IPS DF 6.9 (cell line): Measurements from ENCODE around the gene HIVEP1.

ENCODE experiments used
- DNase-seq: peaks from one replicate; pipeline ENCODE4 v3.0.0-alpha.2; 2013; ENCODE audit warnings: low read depth, low spot score
- H3K27ac ChIP-seq: one replicate; pipeline ENCODE4 v1.5.1; 2013; ENCODE audit warnings: low read length, control low read depth
- H3K27me3 ChIP-seq: 2 replicates; pipeline ENCODE4 v1.6.1; 2013; ENCODE audit warnings: mild to moderate bottlenecking, low read length; ENCODE audit not compliant: control insufficient read depth, insufficient read depth
- H3K36me3 ChIP-seq: 2 replicates; pipeline ENCODE4 v1.6.1; 2013; ENCODE audit warnings: low read length; ENCODE audit not compliant: control insufficient read depth, insufficient read depth
- H3K4me1 ChIP-seq: 2 replicates; pipeline ENCODE4 v1.6.1; 2013; ENCODE audit warnings: low read length; ENCODE audit not compliant: control insufficient read depth, insufficient read depth
- H3K4me3 ChIP-seq: 2 replicates; pipeline ENCODE4 v1.5.1; 2013; ENCODE audit warnings: mild to moderate bottlenecking, low read length
- H3K9me3 ChIP-seq: 2 replicates; pipeline ENCODE4 v1.6.1; 2013; ENCODE audit warnings: low read length, inconsistent platforms; ENCODE audit not compliant: control insufficient read depth, insufficient read depth
- WGBS: extraction: QIAGEN DNeasy Blood & Tissue Kit; methylation state at CpG from one replicate; pipeline ENCODE4 v1.1.7; 2013; ENCODE audit warnings: mixed read lengths, missing lambda C conversion rate; ENCODE audit not compliant: insufficient read length, insufficient coverage; 5-methylcytosine and 5-hydroxymethylcytosine counted together

The HIVEP1 gene

GRCh38 chr6:12029979-12030737 is 18.0 kb downstream of the HIVEP1 start:
- Histone ChIP-seq H3K36me3 (no peaks in the 10 kb centered on the region), H3K4me1 (no peaks in the 10 kb centered on the region), H3K27me3 (no peaks in the 10 kb centered on the region), H3K4me3 (no peak overlapping the region), H3K9me3 (no peaks in the 10 kb centered on the region), H3K27ac (no peak overlapping the region)
- DNase-seq = no peak
- WGBS = no CpG with 5 or more reads among the region's 4 CpGs

GRCh38 chr6:12030993-12031550 is 19.0 kb downstream of the HIVEP1 start:
- H3K4me1 ChIP-seq = no peaks in the 10 kb centered on the region
- H3K9me3 ChIP-seq = no peaks in the 10 kb centered on the region
- H3K36me3 ChIP-seq = no peaks in the 10 kb centered on the region
- DNase-seq = no peak
- WGBS = no CpG with 5 or more reads among the region's 2 CpGs
- no peak overlapping the region for H3K4me3 ChIP-seq
- no peak overlapping the region for H3K27ac ChIP-seq
- no peaks in the 10 kb centered on the region for H3K27me3 ChIP-seq

GRCh38 chr6:12032783-12033573 is 20.9 kb downstream of the HIVEP1 start:
- no peaks in the 10 kb centered on the region for H3K36me3 ChIP-seq
- no peak overlapping the region for H3K4me3 ChIP-seq
- no peak for DNase-seq
- no peaks in the 10 kb centered on the region for H3K27me3 ChIP-seq
- H3K9me3 ChIP-seq = no peaks in the 10 kb centered on the region
- H3K27ac ChIP-seq = no peak overlapping the region
- no CpG with 5 or more reads among the region's 8 CpGs for WGBS
- no peaks in the 10 kb centered on the region for H3K4me1 ChIP-seq

- Histone ChIP-seq H3K36me3 (no peaks in the 10 kb centered on the region), H3K4me3 (no peak overlapping the region), H3K27me3 (no peaks in the 10 kb centered on the region), H3K4me1 (no peaks in the 10 kb centered on the region), H3K27ac (no peak overlapping the region), H3K9me3 (no peaks in the 10 kb centered on the region)
- WGBS = no CpG with 5 or more reads among the region's 4 CpGs
- DNase-seq = no peak
These were observed 21.7 kb downstream of the HIVEP1 start for GRCh38 chr6:12033770-12034169.

- DNase-seq = no peak
- no peak overlapping the region for H3K27ac ChIP-seq
- H3K36me3 ChIP-seq = no peaks in the 10 kb centered on the region
- H3K4me1 ChIP-seq = peaks cover 1% of the 10 kb centered on the region; the same call in 1 of the 2 replicates
- H3K27me3 ChIP-seq = no peaks in the 10 kb centered on the region
- no peaks in the 10 kb centered on the region for H3K9me3 ChIP-seq
- WGBS = no CpG with 5 or more reads among the region's 3 CpGs
- H3K4me3 ChIP-seq = no peak overlapping the region
These were observed 22.2 kb downstream of the HIVEP1 start for GRCh38 chr6:12034349-12034748.

- Histone ChIP-seq H3K27ac (no peak overlapping the region), H3K36me3 (no peaks in the 10 kb centered on the region), H3K4me3 (no peak overlapping the region), H3K4me1 (peaks cover 6% of the 10 kb centered on the region; the same call in 1 of the 2 replicates), H3K9me3 (no peaks in the 10 kb centered on the region), H3K27me3 (no peaks in the 10 kb centered on the region)
- WGBS = no CpG with 5 or more reads among the region's 5 CpGs
- no peak for DNase-seq
These were observed 22.7 kb downstream of the HIVEP1 start for GRCh38 chr6:12034837-12035236.

- no peaks in the 10 kb centered on the region for H3K36me3 ChIP-seq
- no CpG with 5 or more reads among the region's 8 CpGs for WGBS
- DNase-seq = no peak
- no peaks in the 10 kb centered on the region for H3K27me3 ChIP-seq
- H3K4me3 ChIP-seq = no peak overlapping the region
- H3K27ac ChIP-seq = no peak overlapping the region
- no peaks in the 10 kb centered on the region for H3K9me3 ChIP-seq
- H3K4me1 ChIP-seq = peaks cover 7% of the 10 kb centered on the region; the same call in 1 of the 2 replicates
These were observed 24.7 kb downstream of the HIVEP1 start for GRCh38 chr6:12036766-12037165.

- DNase-seq = no peak
- H3K9me3 ChIP-seq = no peaks in the 10 kb centered on the region
- WGBS = no CpG with 5 or more reads among the region's 6 CpGs
- no peaks in the 10 kb centered on the region for H3K36me3 ChIP-seq
- peaks cover 7% of the 10 kb centered on the region; the same call in 1 of the 2 replicates for H3K4me1 ChIP-seq
- H3K4me3 ChIP-seq = no peak overlapping the region
- no peak overlapping the region for H3K27ac ChIP-seq
- H3K27me3 ChIP-seq = no peaks in the 10 kb centered on the region
These were observed 25.7 kb downstream of the HIVEP1 start for GRCh38 chr6:12037798-12038197.

GRCh38 chr6:12039540-12040459 is 27.7 kb downstream of the HIVEP1 start:
- Histone ChIP-seq H3K27ac (no peak overlapping the region), H3K36me3 (no peaks in the 10 kb centered on the region)

GRCh38 chr6:12047304-12047703 is 35.2 kb downstream of the HIVEP1 start:
- no peak for DNase-seq
- Histone ChIP-seq H3K27ac (no peak overlapping the region), H3K27me3 (no peaks in the 10 kb centered on the region), H3K9me3 (no peaks in the 10 kb centered on the region), H3K4me1 (no peaks in the 10 kb centered on the region; the same call in 1 of the 2 replicates), H3K4me3 (no peak overlapping the region), H3K36me3 (no peaks in the 10 kb centered on the region)
- WGBS = no CpG with 5 or more reads among the region's 9 CpGs

More at GRCh38 chr6:12039540-12040459, 27.7 kb downstream of the HIVEP1 start:
- H3K27me3 ChIP-seq = no peaks in the 10 kb centered on the region
- no CpG with 5 or more reads among the region's 12 CpGs for WGBS
- peaks cover 7% of the 10 kb centered on the region; the same call in 1 of the 2 replicates for H3K4me1 ChIP-seq
- DNase-seq = no peak
- H3K4me3 ChIP-seq = no peak overlapping the region
- H3K9me3 ChIP-seq = no peaks in the 10 kb centered on the region
